Sigmoid colon (tissue), 7 donors: ENCODE measurements around the gene CBR3. TPM values are rescaled to one million over a fixed set of nuclear protein-coding genes. Genes with fewer than 3 reads are reported as not detected.

Source experiments
- DNase-seq: peaks from one replicate; pipeline ENCODE4 v3.0.0-alpha.2; 2019
- H3K27ac ChIP-seq, 4 donors: fragments of 200-600 bp; sonication (generic); one replicate each; pipeline ENCODE4 v1.5.1; 2016 to 2019; ENCODE audit warnings: mild to moderate bottlenecking in 1 of 4
- H3K27me3 ChIP-seq, 3 donors: fragments of 200-600 bp; sonication (generic); one replicate each; pipeline ENCODE4 v1.5.1; 2019; ENCODE audit warnings: mild to moderate bottlenecking in 1 of 3
- H3K36me3 ChIP-seq, 4 donors: fragments of 200-600 bp; sonication (generic); one replicate each; pipeline ENCODE4 v1.5.1; 2016 to 2019
- H3K4me1 ChIP-seq, 4 donors: fragments of 200-600 bp; sonication (generic); one replicate each; pipeline ENCODE4 v1.5.1; 2017 to 2019
- H3K4me3 ChIP-seq, 4 donors: fragments of 200-600 bp; sonication (generic); one replicate each; pipeline ENCODE4 v1.5.1; 2017 to 2019; ENCODE audit warnings: mild to moderate bottlenecking in 2 of 4, moderate library complexity in 1 of 4
- H3K9me3 ChIP-seq, 4 donors: fragments of 200-600 bp in 3 of 4; sonication (generic) in 3 of 4; one replicate each; pipeline versions ENCODE4 v1.5.1 to v1.6.1; 2013 to 2019
- EP300 ChIP-seq, 4 donors: sonication (generic); formaldehyde crosslinking; IDR thresholded peaks; one replicate each; pipeline ENCODE4 v1.6.1; 2017; ENCODE audit warnings: antibody characterized with exemption in 4 of 4
- POLR2A ChIP-seq, 2 donors: fragments of 450-650 bp; IDR thresholded peaks; one replicate each; pipeline ENCODE4 v1.6.1; 2016; ENCODE audit warnings: antibody characterized with exemption in 2 of 2, mild to moderate bottlenecking in 2 of 2, moderate library complexity in 2 of 2
- POLR2AphosphoS5 ChIP-seq, 4 donors: sonication (generic); formaldehyde crosslinking; IDR thresholded peaks; one replicate each; pipeline ENCODE4 v1.6.1; 2017; ENCODE audit warnings: antibody characterized with exemption in 4 of 4
- WGBS, 2 donors: extraction: QIAGEN DNeasy Blood & Tissue Kit; methylation state at CpG; one replicate each; pipeline ENCODE4 v1.1.7; 2013; 5-methylcytosine and 5-hydroxymethylcytosine counted together
- intact Hi-C: fragments of 100-400 bp; cut with DNase I; formaldehyde crosslinking; loops from one replicate; pipeline ENCODE4 v1.15.1; 2023
- polyA plus RNA-seq, 3 donors: library from polyadenylated mRNA; stranded (reverse); fragments of 200-250 nt; gene quantifications; one replicate each; pipeline ENCODE4 v1.2.3, GENCODE V29; 2013
- total RNA-seq, 4 donors: library from RNA; depleted of rRNA; stranded (reverse); fragments of >200 nt; gene quantifications; one replicate each; pipeline ENCODE4 v1.1.0, GENCODE V29; 2016
- TF ChIP-seq, protein P1 (sequence below), 4 experiments: fragments of 450-650 bp in 3 of 4; fragments of 200-600 bp in 1 of 4; IDR thresholded peaks; one replicate each; pipeline ENCODE4 v1.5.1; 2016 to 2019; ENCODE audit warnings: antibody characterized with exemption in 4 of 4, mild to moderate bottlenecking in 3 of 4, moderate library complexity in 2 of 4
- donor health status: healthy with polysubstance abuse.
- donor health status: Bipolar disorder and iron deficiency.
- donor health status: healthy.

CBR3 gene
- total and polyA plus RNA-seq, 7 donors = 2.3 to 17.8 (median 10.2) TPM

- H3K4me3 ChIP-seq = no peak overlapping the region
- intact Hi-C loops = no loop called here
- H3K27ac ChIP-seq = no peak overlapping the region
- DNase-seq = no peak
- TF ChIP-seq POLR2AphosphoS5 (IDR thresholded peaks at IDR 0.05) = no peak
- TF ChIP-seq, protein P1, sequence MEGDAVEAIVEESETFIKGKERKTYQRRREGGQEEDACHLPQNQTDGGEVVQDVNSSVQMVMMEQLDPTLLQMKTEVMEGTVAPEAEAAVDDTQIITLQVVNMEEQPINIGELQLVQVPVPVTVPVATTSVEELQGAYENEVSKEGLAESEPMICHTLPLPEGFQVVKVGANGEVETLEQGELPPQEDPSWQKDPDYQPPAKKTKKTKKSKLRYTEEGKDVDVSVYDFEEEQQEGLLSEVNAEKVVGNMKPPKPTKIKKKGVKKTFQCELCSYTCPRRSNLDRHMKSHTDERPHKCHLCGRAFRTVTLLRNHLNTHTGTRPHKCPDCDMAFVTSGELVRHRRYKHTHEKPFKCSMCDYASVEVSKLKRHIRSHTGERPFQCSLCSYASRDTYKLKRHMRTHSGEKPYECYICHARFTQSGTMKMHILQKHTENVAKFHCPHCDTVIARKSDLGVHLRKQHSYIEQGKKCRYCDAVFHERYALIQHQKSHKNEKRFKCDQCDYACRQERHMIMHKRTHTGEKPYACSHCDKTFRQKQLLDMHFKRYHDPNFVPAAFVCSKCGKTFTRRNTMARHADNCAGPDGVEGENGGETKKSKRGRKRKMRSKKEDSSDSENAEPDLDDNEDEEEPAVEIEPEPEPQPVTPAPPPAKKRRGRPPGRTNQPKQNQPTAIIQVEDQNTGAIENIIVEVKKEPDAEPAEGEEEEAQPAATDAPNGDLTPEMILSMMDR (IDR thresholded peaks at IDR 0.05) = no peak
- no peak for TF ChIP-seq POLR2A (IDR thresholded peaks at IDR 0.05)
- no peak for TF ChIP-seq EP300 (IDR thresholded peaks at IDR 0.05)
- no peaks in the 10 kb centered on the region for H3K27me3 ChIP-seq
- no peaks in the 10 kb centered on the region for H3K9me3 ChIP-seq
- H3K36me3 ChIP-seq = no peaks in the 10 kb centered on the region
- no peaks in the 10 kb centered on the region for H3K4me1 ChIP-seq
Measured at GRCh38 chr21:36179145-36179544, 44.3 kb downstream of the CBR3 start.

GRCh38 chr21:36180963-36181362 is 46.1 kb downstream of the CBR3 start:
- Histone ChIP-seq H3K4me3 (no peak overlapping the region), H3K4me1 (no peaks in the 10 kb centered on the region), H3K36me3 (no peaks in the 10 kb centered on the region), H3K9me3 (no peaks in the 10 kb centered on the region), H3K27ac (no peak overlapping the region), H3K27me3 (no peaks in the 10 kb centered on the region)
- TF ChIP-seq EP300 (IDR thresholded peaks at IDR 0.05) = no peak
- no peak for TF ChIP-seq POLR2AphosphoS5 (IDR thresholded peaks at IDR 0.05)
- intact Hi-C loops = no loop called here
- no peak for DNase-seq
- 94 to 95% methylated on average over 5 of the region's 5 CpGs for WGBS, 2 donors

DNA sequence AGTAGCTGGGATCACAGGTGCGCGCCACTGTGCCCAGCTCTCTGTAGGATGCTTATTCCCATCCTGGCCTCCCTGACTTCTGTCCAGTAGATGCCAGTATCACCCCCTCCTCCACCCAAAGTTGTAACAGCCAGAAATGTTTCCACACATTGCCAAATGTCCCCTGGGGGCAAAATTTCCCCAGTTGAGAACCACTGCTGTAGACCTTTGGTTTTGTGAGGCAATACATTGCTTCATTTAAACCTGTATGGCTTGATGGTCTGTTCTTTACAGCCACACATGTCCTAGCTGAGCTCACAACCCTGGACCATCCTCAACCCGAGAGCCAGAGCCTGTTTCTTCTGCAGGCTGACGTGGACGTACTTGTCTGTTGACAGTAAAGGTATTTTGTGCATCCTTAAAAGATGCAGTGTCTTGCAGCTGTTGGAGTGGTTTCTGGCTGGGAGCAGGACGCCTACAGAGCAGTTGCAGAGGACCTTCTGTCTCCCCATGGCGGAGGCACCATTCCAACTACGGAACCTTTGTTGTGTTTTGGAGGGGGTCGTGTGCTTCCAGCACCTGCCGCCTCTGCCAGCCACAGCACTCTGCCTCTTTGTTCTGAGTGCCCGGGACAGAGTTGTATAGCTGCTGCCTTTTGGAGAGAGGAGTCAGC is 48.4 kb downstream of the CBR3 start:
- intact Hi-C loops = no loop called here
- Histone ChIP-seq H3K27ac (no peak overlapping the region), H3K4me3 (no peak overlapping the region), H3K9me3 (no peaks in the 10 kb centered on the region), H3K36me3 (no peaks in the 10 kb centered on the region), H3K4me1 (peaks cover 0 to 6% (median 3%) of the 10 kb centered on the region in 4 donors), H3K27me3 (no peaks in the 10 kb centered on the region)
- TF ChIP-seq POLR2AphosphoS5 (IDR thresholded peaks at IDR 0.05) (no peak), POLR2A (IDR thresholded peaks at IDR 0.05) (no peak), EP300 (IDR thresholded peaks at IDR 0.05) (no peak)
- TF ChIP-seq, protein P1 (IDR thresholded peaks at IDR 0.05) = no peak
- WGBS, 2 donors = 88 to 95% methylated on average over 11 of the region's 11 CpGs
- no peak for DNase-seq

DNA sequence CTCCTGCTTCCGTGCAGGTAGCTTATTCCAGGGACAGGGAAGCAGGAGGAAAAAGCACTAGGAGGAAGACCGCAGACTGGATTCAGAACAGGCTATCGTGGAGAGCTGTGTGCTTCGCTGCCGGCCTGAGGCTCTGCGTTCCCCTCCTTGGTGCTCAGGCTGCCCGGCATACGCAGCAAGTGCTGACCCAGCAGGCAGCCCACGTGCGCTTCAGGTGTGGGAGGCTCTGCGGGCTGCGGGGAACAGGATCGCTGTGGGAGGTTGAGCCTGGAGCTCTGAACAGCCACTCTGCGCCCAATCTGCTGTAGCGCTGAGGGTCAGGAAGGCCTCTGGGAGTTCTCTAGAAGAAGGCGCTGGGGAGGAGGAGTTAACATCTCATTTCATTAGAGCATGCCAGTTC is 49.7 kb downstream of the CBR3 start:
- Histone ChIP-seq H3K4me3 (no peak overlapping the region), H3K4me1 (peaks cover 0 to 18% (median 14%) of the 10 kb centered on the region in 4 donors), H3K27ac (no peak overlapping the region), H3K27me3 (no peaks in the 10 kb centered on the region), H3K36me3 (no peaks in the 10 kb centered on the region), H3K9me3 (no peaks in the 10 kb centered on the region)
- intact Hi-C loops = no loop called here
- 91 to 96% methylated on average over 16 of the region's 16 CpGs for WGBS, 2 donors
- DNase-seq = no peak
- TF ChIP-seq POLR2A (IDR thresholded peaks at IDR 0.05) (no peak), EP300 (IDR thresholded peaks at IDR 0.05) (no peak), POLR2AphosphoS5 (IDR thresholded peaks at IDR 0.05) (no peak)
- TF ChIP-seq, protein P1 (IDR thresholded peaks at IDR 0.05) = no peak

DNA sequence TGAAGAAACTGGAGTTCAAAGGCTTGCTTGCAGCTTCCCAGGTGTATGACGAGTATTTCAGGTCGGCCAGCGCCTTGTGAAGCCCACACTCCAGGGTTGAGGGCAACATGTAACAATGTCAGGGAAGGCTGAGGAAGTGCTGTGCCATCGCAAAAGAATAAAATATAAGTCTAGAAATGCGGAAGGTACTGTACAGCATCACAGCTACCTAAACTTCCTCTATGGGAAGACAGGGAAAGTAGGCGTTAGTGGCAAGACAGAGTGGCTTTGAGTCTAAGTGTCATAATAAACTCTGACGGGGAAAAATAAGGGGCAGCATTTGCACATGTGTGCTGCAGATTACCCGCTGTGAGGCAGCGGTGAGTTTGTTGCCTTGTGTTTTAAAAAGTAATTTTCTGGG is 50.6 kb downstream of the CBR3 start:
- intact Hi-C loops = no loop called here
- H3K9me3 ChIP-seq = no peaks in the 10 kb centered on the region
- H3K4me1 ChIP-seq = peaks cover 0 to 18% (median 14%) of the 10 kb centered on the region in 4 donors
- no peak for DNase-seq
- no peak overlapping the region for H3K27ac ChIP-seq
- 91 to 92% methylated on average over 9 of the region's 9 CpGs for WGBS, 2 donors
- TF ChIP-seq POLR2AphosphoS5 (IDR thresholded peaks at IDR 0.05) (no peak), EP300 (IDR thresholded peaks at IDR 0.05) (no peak), POLR2A (IDR thresholded peaks at IDR 0.05) (no peak)
- TF ChIP-seq, protein P1 (IDR thresholded peaks at IDR 0.05) = no peak
- H3K4me3 ChIP-seq = no peak overlapping the region
- H3K27me3 ChIP-seq = no peaks in the 10 kb centered on the region
- no peaks in the 10 kb centered on the region for H3K36me3 ChIP-seq
